Esophagus squamous epithelium (tissue), 4 donors: ENCODE measurements around the gene TYRO3.

Experiments used
- POLR2A ChIP-seq, 4 donors: fragments of 450-650 bp; IDR thresholded peaks; one replicate each; pipeline ENCODE4 v1.6.1; 2017; ENCODE audit warnings: antibody characterized with exemption in 4 of 4, mild to moderate bottlenecking in 4 of 4, moderate library complexity in 3 of 4
- TF ChIP-seq, protein P1 (sequence below), 6 experiments: fragments of 450-650 bp in 4 of 6; fragments of 200-600 bp in 2 of 6; sonication (generic) in 2 of 6; IDR thresholded peaks; one replicate each; pipeline ENCODE4 v1.5.1; 2016 to 2019; ENCODE audit warnings: antibody characterized with exemption in 6 of 6, mild to moderate bottlenecking in 4 of 6, moderate library complexity in 4 of 6

DNA sequence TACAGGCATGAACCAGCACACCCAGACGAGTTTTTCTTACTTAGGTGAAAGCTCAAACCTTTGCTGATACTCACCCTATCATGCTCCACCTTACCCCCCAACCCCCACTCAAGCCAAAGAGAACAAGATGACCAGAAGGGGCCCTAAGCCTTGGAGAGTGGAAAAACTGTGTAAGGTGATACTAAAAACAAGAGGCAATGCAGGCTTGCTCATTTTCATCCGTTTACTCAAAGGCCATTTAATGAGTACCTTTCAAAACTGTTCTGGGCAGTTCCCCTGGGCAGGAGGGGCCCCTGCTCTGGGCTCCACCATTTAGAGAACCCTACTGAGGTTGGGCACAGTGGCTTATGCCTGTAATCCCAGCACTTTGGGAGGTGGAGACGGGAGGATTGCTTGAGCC is 6.7 kb downstream of the TYRO3 start:
- TF ChIP-seq, protein P1, sequence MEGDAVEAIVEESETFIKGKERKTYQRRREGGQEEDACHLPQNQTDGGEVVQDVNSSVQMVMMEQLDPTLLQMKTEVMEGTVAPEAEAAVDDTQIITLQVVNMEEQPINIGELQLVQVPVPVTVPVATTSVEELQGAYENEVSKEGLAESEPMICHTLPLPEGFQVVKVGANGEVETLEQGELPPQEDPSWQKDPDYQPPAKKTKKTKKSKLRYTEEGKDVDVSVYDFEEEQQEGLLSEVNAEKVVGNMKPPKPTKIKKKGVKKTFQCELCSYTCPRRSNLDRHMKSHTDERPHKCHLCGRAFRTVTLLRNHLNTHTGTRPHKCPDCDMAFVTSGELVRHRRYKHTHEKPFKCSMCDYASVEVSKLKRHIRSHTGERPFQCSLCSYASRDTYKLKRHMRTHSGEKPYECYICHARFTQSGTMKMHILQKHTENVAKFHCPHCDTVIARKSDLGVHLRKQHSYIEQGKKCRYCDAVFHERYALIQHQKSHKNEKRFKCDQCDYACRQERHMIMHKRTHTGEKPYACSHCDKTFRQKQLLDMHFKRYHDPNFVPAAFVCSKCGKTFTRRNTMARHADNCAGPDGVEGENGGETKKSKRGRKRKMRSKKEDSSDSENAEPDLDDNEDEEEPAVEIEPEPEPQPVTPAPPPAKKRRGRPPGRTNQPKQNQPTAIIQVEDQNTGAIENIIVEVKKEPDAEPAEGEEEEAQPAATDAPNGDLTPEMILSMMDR (IDR thresholded peaks at IDR 0.05), result no peak
- no peak for TF ChIP-seq POLR2A (IDR thresholded peaks at IDR 0.05)
